ENCODE data around the gene CTCF. TPM values are rescaled to one million over a fixed set of nuclear protein-coding genes. Genes with fewer than 3 reads are reported as not detected.
A peak's percentile ranks its signal among the peaks of the same experiment; 100 is the strongest.

Gene CTCF
- total and polyA plus RNA-seq, 10 donors: 24.4 to 67.7 (median 48.6) TPM

DNA sequence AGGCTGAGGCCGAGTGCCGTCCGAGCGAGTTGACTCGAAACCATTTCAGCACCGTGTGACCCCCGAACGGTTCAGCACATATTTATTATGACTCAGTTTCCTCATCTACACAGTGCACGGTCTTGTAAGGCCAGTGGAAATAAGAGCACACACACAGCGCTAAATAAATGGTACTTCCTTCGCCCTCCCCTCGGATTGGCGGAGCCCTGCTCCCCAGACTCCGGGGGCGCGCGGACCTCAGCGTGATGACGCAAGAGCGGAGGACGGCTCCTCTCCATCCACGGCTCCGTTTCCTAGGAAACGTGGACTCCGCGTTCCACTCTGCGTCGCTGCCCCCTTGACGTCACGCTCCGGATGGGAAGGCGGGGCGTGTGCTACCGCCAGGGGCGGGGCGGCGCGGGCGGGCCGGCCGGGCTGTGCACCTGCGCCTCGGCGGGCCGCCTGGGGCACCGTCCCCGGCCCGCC, 98.3 kb downstream of the CTCF start, which contains the start of gene PARD6A:
Gene PARD6A (plus strand): TSS at position 397 of the 465 bp plus-strand sequence. CDS start 79 bp downstream, outside the sequence.
- WGBS, 5 donors: 0 to 1% (median 0%) methylated on average over 45 to 48 of the region's 48 CpGs
- peak; percentile 99 for DNase-seq
- H3K9me3 ChIP-seq: no peaks in the 10 kb centered on the region
- no peaks in the 10 kb centered on the region for H3K27me3 ChIP-seq (replicated peaks in 1 of 7)
- peak within 1 kb of the TSS; percentile 81 to 99 (median 96) for H3K27ac ChIP-seq
- H3K4me3 ChIP-seq: peak within 1 kb of the TSS; percentile 65 to 97 (median 89)
- TF ChIP-seq CTCF (IDR thresholded peaks at IDR 0.05 in 8 of 11, conservative IDR thresholded peaks at IDR 0.05 in 3 of 11) (peak in 6 of 11 experiments; percentile 18 to 53 (median 31)), POLR2AphosphoS5 (IDR thresholded peaks at IDR 0.05) (peak; percentile 68 to 76 (median 72)), POLR2A (IDR thresholded peaks at IDR 0.05) (peak in 1 of 3 donors; percentile 74)
- intact Hi-C loops (cut with DNase I; ENCODE audit: low total_unique reads): no loop called here
- peaks cover 15 to 60% (median 32%) of the 10 kb centered on the region in 6 donors for H3K4me1 ChIP-seq
- peaks cover 0 to 65% (median 21%) of the 10 kb centered on the region in 6 donors for H3K36me3 ChIP-seq

- peak; percentile 89 for DNase-seq
- Histone ChIP-seq H3K9me3 (no peaks in the 10 kb centered on the region), H3K27ac (peak overlapping the region; percentile 45 to 99 (median 96)), H3K36me3 (peaks cover 0 to 58% (median 16%) of the 10 kb centered on the region in 6 donors), H3K4me3 (peak overlapping the region in 7 of 8 donors; percentile 65 to 97 (median 92)), H3K4me1 (peaks cover 21 to 67% (median 38%) of the 10 kb centered on the region in 6 donors), H3K27me3 (replicated peaks in 1 of 7) (no peaks in the 10 kb centered on the region)
- intact Hi-C loops (cut with DNase I; ENCODE audit: low total_unique reads): no loop called here
- TF ChIP-seq POLR2A (IDR thresholded peaks at IDR 0.05) (no peak), CTCF (IDR thresholded peaks at IDR 0.05 in 8 of 11, conservative IDR thresholded peaks at IDR 0.05 in 3 of 11) (peak in 1 of 11 experiments; percentile 1)
- 13 to 19% (median 14%) methylated on average over 15 to 39 of the region's 39 CpGs for WGBS, 5 donors
Observed at GRCh38 chr16:67661101-67661761, 98.9 kb downstream of the CTCF start.

DNA sequence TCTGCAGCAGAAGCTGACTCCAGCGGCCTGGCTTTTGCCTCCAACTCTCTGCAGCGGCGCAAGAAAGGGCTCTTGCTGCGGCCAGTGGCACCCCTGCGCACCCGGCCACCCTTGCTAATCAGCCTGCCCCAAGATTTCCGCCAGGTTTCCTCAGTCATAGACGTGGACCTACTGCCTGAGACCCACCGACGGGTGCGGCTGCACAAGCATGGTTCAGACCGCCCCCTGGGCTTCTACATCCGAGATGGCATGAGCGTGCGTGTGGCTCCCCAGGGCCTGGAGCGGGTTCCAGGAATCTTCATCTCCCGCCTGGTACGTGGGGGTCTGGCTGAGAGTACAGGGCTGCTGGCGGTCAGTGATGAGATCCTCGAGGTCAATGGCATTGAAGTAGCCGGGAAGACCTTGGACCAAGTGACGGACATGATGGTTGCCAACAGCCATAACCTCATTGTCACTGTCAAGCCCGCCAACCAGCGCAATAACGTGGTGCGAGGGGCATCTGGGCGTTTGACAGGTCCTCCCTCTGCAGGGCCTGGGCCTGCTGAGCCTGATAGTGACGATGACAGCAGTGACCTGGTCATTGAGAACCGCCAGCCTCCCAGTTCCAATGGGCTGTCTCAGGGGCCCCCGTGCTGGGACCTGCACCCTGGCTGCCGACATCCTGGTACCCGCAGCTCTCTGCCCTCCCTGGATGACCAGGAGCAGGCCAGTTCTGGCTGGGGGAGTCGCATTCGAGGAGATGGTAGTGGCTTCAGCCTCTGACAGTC, 99.7 kb downstream of the CTCF start:
- peak; percentile 84 for DNase-seq
- peak overlapping the region in 2 of 8 donors; percentile 99 for H3K27ac ChIP-seq
- no peaks in the 10 kb centered on the region for H3K27me3 ChIP-seq (replicated peaks in 1 of 7)
- TF ChIP-seq CTCF (IDR thresholded peaks at IDR 0.05 in 8 of 11, conservative IDR thresholded peaks at IDR 0.05 in 3 of 11) (no peak), POLR2AphosphoS5 (IDR thresholded peaks at IDR 0.05) (no peak), POLR2A (IDR thresholded peaks at IDR 0.05) (no peak)
- 90 to 98% (median 94%) methylated on average over 17 to 34 of the region's 34 CpGs for WGBS, 5 donors
- intact Hi-C loops (cut with DNase I; ENCODE audit: low total_unique reads): no loop called here
- H3K4me3 ChIP-seq: peak overlapping the region in 2 of 8 donors; percentile 92 to 97
- H3K36me3 ChIP-seq: peaks cover 0 to 50% (median 11%) of the 10 kb centered on the region in 6 donors
- no peaks in the 10 kb centered on the region for H3K9me3 ChIP-seq
- peaks cover 23 to 75% (median 44%) of the 10 kb centered on the region in 6 donors for H3K4me1 ChIP-seq

GRCh38 chr16:67662653-67663010, 100.3 kb downstream of the CTCF start:
- H3K4me3 ChIP-seq: no peak overlapping the region
- no peak overlapping the region for H3K27ac ChIP-seq
- intact Hi-C loops (cut with DNase I; ENCODE audit: low total_unique reads): no loop called here
- TF ChIP-seq CTCF (IDR thresholded peaks at IDR 0.05 in 8 of 11, conservative IDR thresholded peaks at IDR 0.05 in 3 of 11) (no peak), POLR2AphosphoS5 (IDR thresholded peaks at IDR 0.05) (no peak), POLR2A (IDR thresholded peaks at IDR 0.05) (no peak)
- H3K4me1 ChIP-seq: peaks cover 29 to 77% (median 50%) of the 10 kb centered on the region in 6 donors
- DNase-seq: no peak
- no peaks in the 10 kb centered on the region for H3K9me3 ChIP-seq
- peaks cover 0 to 44% (median 7%) of the 10 kb centered on the region in 6 donors for H3K36me3 ChIP-seq
- H3K27me3 ChIP-seq (replicated peaks in 1 of 7): no peaks in the 10 kb centered on the region

Data from spleen (tissue), 11 donors.